ENCODE results near the gene GET4.

Gene GET4

DNA sequence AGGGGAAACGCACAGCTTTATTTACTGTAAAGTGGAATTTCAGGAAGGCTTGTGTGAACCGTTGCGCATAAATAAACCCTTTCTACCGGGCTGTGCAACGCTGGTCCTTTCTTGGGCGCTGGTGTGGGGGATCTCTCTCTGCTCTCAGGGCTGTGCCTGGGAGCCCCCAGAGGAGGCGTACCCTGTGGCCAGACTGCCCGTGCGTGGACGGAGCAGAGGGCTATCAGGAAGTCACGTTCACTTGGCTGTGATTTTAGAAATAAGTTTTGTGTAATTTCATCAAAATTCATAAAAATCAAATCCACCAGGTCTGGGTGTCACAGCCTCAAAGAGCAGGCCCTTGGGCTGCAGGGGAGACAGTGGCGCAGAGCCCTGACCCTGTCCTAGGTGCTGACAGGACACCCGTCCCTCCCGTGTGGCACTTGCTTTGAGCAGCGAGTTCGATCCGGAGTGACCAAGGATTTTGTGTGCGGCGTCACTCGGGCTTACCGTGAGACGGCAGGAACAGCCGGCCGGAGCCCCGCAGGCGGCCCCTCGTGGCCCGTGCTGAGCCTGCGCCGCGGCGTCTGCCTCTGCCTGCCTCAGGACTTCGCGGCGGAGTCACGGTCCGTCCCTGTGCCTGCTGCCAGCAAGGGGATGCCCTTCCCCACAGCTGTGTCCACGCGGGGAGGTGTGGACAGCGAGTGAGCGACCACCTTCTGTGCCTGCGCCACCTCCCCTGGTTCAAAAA lies 20.2 kb downstream of the GET4 start:
- Histone ChIP-seq H3K4me3 (ENCODE audit: low read depth, low read length) (no peak overlapping the region), H3K36me3 (replicated peaks) (peaks cover 36% of the 10 kb centered on the region), H3K27ac (no peak overlapping the region), H3K27me3 (replicated peaks) (no peaks in the 10 kb centered on the region)
- in situ Hi-C loops (cut with HindIII; ENCODE audit: low pct_ligation_motif_present, low sequenced_read_pairs) = no loop called here
- no peak for DNase-seq
- TF ChIP-seq, protein P1, sequence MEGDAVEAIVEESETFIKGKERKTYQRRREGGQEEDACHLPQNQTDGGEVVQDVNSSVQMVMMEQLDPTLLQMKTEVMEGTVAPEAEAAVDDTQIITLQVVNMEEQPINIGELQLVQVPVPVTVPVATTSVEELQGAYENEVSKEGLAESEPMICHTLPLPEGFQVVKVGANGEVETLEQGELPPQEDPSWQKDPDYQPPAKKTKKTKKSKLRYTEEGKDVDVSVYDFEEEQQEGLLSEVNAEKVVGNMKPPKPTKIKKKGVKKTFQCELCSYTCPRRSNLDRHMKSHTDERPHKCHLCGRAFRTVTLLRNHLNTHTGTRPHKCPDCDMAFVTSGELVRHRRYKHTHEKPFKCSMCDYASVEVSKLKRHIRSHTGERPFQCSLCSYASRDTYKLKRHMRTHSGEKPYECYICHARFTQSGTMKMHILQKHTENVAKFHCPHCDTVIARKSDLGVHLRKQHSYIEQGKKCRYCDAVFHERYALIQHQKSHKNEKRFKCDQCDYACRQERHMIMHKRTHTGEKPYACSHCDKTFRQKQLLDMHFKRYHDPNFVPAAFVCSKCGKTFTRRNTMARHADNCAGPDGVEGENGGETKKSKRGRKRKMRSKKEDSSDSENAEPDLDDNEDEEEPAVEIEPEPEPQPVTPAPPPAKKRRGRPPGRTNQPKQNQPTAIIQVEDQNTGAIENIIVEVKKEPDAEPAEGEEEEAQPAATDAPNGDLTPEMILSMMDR (IDR thresholded peaks at IDR 0.05; ENCODE audit: low read depth, low read length, missing control alignments) = no peak

DNA sequence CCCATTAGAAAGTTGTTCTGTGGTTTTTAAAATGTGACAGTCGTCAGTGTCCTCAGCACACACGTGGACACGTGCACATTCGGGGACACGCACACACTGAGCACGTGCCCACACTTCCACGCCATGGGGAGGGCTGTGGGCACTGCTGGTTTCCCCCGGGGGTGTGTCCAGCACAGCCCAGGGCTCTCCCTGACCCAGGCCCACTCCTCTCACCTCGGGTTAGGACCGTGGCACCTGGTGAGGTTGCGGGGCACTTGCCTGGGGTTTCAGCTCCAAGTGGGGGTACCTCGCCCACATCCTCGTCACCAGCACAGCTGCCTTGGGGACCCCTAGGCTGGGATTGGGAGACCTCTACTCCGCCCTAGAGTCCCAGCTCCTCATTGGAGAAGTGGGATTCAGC lies 20.7 kb downstream of the GET4 start:
- Histone ChIP-seq H3K27ac (no peak overlapping the region), H3K27me3 (replicated peaks) (no peaks in the 10 kb centered on the region), H3K36me3 (replicated peaks) (peaks cover 31% of the 10 kb centered on the region), H3K4me3 (ENCODE audit: low read depth, low read length) (no peak overlapping the region)
- TF ChIP-seq, protein P1 (IDR thresholded peaks at IDR 0.05; ENCODE audit: low read depth, low read length, missing control alignments) = no peak
- in situ Hi-C loops (cut with HindIII; ENCODE audit: low pct_ligation_motif_present, low sequenced_read_pairs) = no loop called here
- no peak for DNase-seq

DNA sequence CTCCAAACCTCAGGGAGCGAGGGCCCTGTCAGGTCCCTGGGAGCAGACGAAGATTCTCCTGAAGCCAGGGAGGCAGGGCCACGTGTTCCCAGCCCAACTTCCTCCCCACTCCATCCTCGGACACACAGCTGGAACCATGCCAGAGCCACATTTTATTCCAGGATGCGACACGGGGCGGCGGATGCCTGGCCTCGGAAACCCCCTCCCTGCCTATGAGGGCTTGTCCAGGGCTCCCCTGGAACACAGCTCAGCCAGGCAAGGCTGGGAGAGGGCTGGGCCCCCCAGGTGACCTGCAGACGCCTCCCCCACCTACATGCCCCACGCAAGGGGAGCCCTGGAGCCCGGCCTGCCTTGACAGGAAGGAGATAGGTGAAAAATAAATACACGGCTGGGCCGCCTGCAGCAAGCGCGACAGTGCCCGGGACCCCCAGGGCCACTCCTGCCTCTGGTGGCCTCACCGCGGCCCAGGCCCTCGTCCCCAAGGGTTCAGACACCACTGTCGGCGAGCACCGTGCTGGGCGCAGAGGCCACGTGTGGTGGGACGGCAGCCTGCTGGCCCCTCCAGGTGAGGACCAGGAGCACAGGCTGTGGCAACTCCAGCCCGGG lies 21.5 kb downstream of the GET4 start:
- DNase-seq = no peak
- in situ Hi-C loops (cut with HindIII; ENCODE audit: low pct_ligation_motif_present, low sequenced_read_pairs) = no loop called here
- TF ChIP-seq, protein P1 (IDR thresholded peaks at IDR 0.05; ENCODE audit: low read depth, low read length, missing control alignments) = no peak
- Histone ChIP-seq H3K4me3 (ENCODE audit: low read depth, low read length) (no peak overlapping the region), H3K27me3 (replicated peaks) (no peaks in the 10 kb centered on the region), H3K36me3 (replicated peaks) (peaks cover 28% of the 10 kb centered on the region), H3K27ac (no peak overlapping the region)

DNA sequence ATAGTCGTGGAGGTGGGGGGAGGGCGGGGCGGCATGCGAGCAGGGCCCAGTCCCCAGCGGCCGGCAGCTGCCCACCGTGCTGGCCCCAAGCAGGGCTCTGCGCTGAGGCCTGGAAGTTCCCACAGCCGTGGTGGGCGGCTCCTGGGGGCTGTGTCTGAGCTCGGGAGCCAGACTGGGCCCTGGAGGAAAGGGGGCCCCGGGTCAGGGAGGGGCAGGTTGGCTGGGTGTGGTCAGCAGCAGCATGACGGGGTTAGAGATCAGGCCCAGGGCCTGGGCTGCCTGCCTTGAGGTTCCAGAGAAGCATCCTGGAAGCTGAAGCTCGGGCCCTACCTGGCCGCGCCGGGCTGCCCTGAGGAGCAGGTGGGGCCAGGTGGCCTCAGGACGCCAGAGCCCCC lies 22.1 kb downstream of the GET4 start:
- TF ChIP-seq, protein P1 (IDR thresholded peaks at IDR 0.05; ENCODE audit: low read depth, low read length, missing control alignments) = no peak
- Histone ChIP-seq H3K27ac (no peak overlapping the region), H3K4me3 (ENCODE audit: low read depth, low read length) (no peak overlapping the region), H3K27me3 (replicated peaks) (no peaks in the 10 kb centered on the region), H3K36me3 (replicated peaks) (peaks cover 28% of the 10 kb centered on the region)
- in situ Hi-C loops (cut with HindIII; ENCODE audit: low pct_ligation_motif_present, low sequenced_read_pairs) = no loop called here
- DNase-seq = no peak

GRCh38 chr7:898855-899681 lies 22.7 kb downstream of the GET4 start:
- TF ChIP-seq, protein P1 (IDR thresholded peaks at IDR 0.05; ENCODE audit: low read depth, low read length, missing control alignments) = no peak
- Histone ChIP-seq H3K27ac (no peak overlapping the region), H3K4me3 (ENCODE audit: low read depth, low read length) (no peak overlapping the region), H3K27me3 (replicated peaks) (no peaks in the 10 kb centered on the region), H3K36me3 (replicated peaks) (peaks cover 24% of the 10 kb centered on the region)
- in situ Hi-C loops (cut with HindIII; ENCODE audit: low pct_ligation_motif_present, low sequenced_read_pairs) = no loop called here
- no peak for DNase-seq

All from brain microvascular endothelial cell (primary cell).